GM23248 (cell line): ENCODE results near the gene CDCA8. TPM values are rescaled to one million over a fixed set of nuclear protein-coding genes. Genes with fewer than 3 reads are reported as not detected.

Experiments used
- DNase-seq: peaks from one replicate; pipeline ENCODE4 v3.0.0-alpha.2; 2015
- H2AFZ ChIP-seq: fragments of 200-600 bp; sonication (generic); 2 replicates; pipeline ENCODE4 v1.6.1; 2016; ENCODE audit warnings: antibody characterized with exemption
- H3F3A ChIP-seq: fragments of 200-600 bp; sonication (generic); 2 replicates; pipeline ENCODE4 v1.6.1; 2016; ENCODE audit warnings: mild to moderate bottlenecking, antibody characterized with exemption, mixed run types; ENCODE audit not compliant: insufficient read depth
- H3K27ac ChIP-seq: fragments of 200-600 bp; sonication (generic); 2 replicates; pipeline ENCODE4 v1.5.1; 2016; ENCODE audit warnings: mild to moderate bottlenecking
- H3K27me3 ChIP-seq: fragments of 200-600 bp; sonication (generic); replicated peaks from 2 replicates; pipeline ENCODE4 v1.6.1; 2016; ENCODE audit warnings: mild to moderate bottlenecking; ENCODE audit not compliant: insufficient read depth
- H3K36me3 ChIP-seq: fragments of 200-600 bp; sonication (generic); 2 replicates; pipeline ENCODE4 v1.6.1; 2016; ENCODE audit warnings: low read depth, mild to moderate bottlenecking
- H3K4me1 ChIP-seq: fragments of 200-600 bp; sonication (generic); 2 replicates; pipeline ENCODE4 v1.6.1; 2016; ENCODE audit warnings: mild to moderate bottlenecking; ENCODE audit not compliant: insufficient read depth
- H3K4me2 ChIP-seq: fragments of 200-600 bp; sonication (generic); one replicate; pipeline ENCODE4 v1.6.1; 2016; ENCODE audit warnings: mild to moderate bottlenecking; ENCODE audit not compliant: unreplicated experiment
- H3K4me3 ChIP-seq: fragments of 200-600 bp; sonication (generic); 2 replicates; pipeline ENCODE4 v1.5.1; 2016; ENCODE audit warnings: mild to moderate bottlenecking
- H3K79me2 ChIP-seq: fragments of 200-600 bp; sonication (generic); 2 replicates; pipeline ENCODE4 v1.6.1; 2016; ENCODE audit warnings: mild to moderate bottlenecking; ENCODE audit not compliant: insufficient read depth
- H3K9ac ChIP-seq: fragments of 200-600 bp; sonication (generic); 2 replicates; pipeline ENCODE4 v1.6.1; 2016; ENCODE audit warnings: mild to moderate bottlenecking
- H3K9me2 ChIP-seq: fragments of 200-600 bp; sonication (generic); 2 replicates; pipeline ENCODE4 v1.6.1; 2016; ENCODE audit warnings: mixed run types, mild to moderate bottlenecking, moderate library complexity; ENCODE audit not compliant: insufficient read depth
- H3K9me3 ChIP-seq: fragments of 200-600 bp; sonication (generic); one replicate; pipeline ENCODE4 v1.6.1; 2017; ENCODE audit warnings: low read depth
- H4K20me1 ChIP-seq: fragments of 200-600 bp; sonication (generic); 2 replicates; pipeline ENCODE4 v1.6.0; 2016; ENCODE audit not compliant: insufficient read depth
- EZH2 ChIP-seq: fragments of 200-600 bp; sonication (generic); IDR thresholded peaks from 2 replicates; pipeline ENCODE4 v1.6.1; 2018; ENCODE audit warnings: antibody characterized with exemption, mild to moderate bottlenecking; ENCODE audit not compliant: insufficient read depth, poor library complexity, severe bottlenecking
- EZH2phosphoT487 ChIP-seq: fragments of 200-600 bp; sonication (generic); IDR thresholded peaks from 2 replicates; pipeline ENCODE4 v1.6.1; 2018; ENCODE audit warnings: antibody characterized with exemption, moderate library complexity, mild to moderate bottlenecking, low read depth; ENCODE audit not compliant: insufficient read depth
- WGBS, 2 experiments: methylation state at CpG; one replicate each; pipeline ENCODE4 v1.1.6; 2015 to 2017; ENCODE audit warnings: low lambda C conversion rate in 2 of 2, low coverage in 1 of 2; ENCODE audit errors: missing lambda C conversion rate in 2 of 2; 5-methylcytosine and 5-hydroxymethylcytosine counted together
- in situ Hi-C: fragments of 300-500 bp; cut with MboI; formaldehyde crosslinking; loops from 2 replicates; pipeline ENCODE4 v1.15.0; 2020
- polyA plus RNA-seq: library from polyadenylated mRNA; unstranded; fragments of >200 nt; fragmentation: Nextera tagmentation; extraction: Ambion mirVana; gene quantifications from 2 replicates; pipeline ENCODE4 v1.2.1, GENCODE V29; 2016
- total RNA-seq: library from RNA; depleted of rRNA; stranded (reverse); fragments of >200 nt; shearing (Covaris generic); gene quantifications from 2 replicates; pipeline ENCODE4 v1.2.3, GENCODE V29; 2014

CDCA8 gene
- total and polyA plus RNA-seq, 2 experiments from 2014 or later: 4.4 to 15.4 TPM

DNA sequence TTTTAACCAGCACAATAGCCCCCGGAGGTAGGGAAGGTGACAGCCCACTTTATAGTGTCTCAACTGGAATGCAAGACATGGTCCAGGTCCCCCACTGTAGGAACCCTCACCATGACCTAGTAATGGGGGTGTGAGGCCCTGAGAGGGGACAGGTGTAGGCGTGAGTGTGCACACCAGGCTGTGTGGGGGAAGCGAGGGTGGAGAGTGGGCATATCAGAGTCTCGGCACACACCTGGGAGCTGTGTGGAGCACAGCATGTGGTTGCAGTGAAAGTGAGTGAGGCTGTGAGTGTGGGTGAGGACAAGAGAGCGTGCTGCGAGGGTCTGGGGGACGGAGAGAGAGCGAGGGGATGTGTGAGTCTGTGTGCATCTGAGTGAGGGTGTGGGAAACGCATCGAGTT lies 40.5 kb upstream of the CDCA8 start:
- no peak for DNase-seq
- Histone ChIP-seq H3K4me3 (no peak overlapping the region), H3K9me2 (no peaks in the 10 kb centered on the region), H3K27me3 (no peaks in the 10 kb centered on the region), H3K4me2 (no peak overlapping the region), H3K27ac (no peak overlapping the region), H2AFZ (no peak overlapping the region), H3K36me3 (no peaks in the 10 kb centered on the region), H4K20me1 (no peaks in the 10 kb centered on the region), H3K4me1 (no peaks in the 10 kb centered on the region), H3K9ac (no peak overlapping the region), H3K9me3 (no peaks in the 10 kb centered on the region), H3F3A (no peaks in the 10 kb centered on the region), H3K79me2 (no peaks in the 10 kb centered on the region)
- in situ Hi-C loops: no loop called here
- 28 to 36% methylated on average over 8 to 10 of the region's 10 CpGs for WGBS, 2 experiments
- TF ChIP-seq EZH2 (no peak), EZH2phosphoT487 (no peak)

DNA sequence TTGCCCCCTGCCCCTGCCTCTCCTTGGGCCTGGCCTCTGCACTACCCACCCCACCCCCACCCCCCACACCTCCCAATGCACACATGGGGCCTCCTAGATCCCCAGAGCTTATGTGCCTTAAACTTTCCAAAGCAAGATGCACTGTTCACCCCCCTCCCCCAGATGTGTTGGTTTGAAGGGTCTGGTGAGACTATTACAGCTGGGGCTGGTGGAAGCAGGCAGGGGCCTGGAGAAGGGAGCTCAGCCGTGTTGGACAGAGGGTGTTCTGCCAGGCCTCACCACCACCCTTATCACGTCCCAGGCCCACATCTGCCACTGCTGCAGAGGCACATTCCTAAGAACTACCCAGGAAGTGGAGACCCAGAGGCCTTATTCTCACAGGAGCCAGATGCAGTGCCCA lies 39.3 kb upstream of the CDCA8 start:
- TF ChIP-seq EZH2 (no peak), EZH2phosphoT487 (no peak)
- H3K4me3 ChIP-seq: no peak overlapping the region
- H3K9me3 ChIP-seq: no peaks in the 10 kb centered on the region
- 36 to 51% methylated on average over 2 of the region's 2 CpGs for WGBS, 2 experiments
- no peaks in the 10 kb centered on the region for H3K27me3 ChIP-seq
- no peaks in the 10 kb centered on the region for H4K20me1 ChIP-seq
- in situ Hi-C loops: no loop called here
- H3F3A ChIP-seq: no peaks in the 10 kb centered on the region
- H2AFZ ChIP-seq: no peak overlapping the region
- H3K4me1 ChIP-seq: no peaks in the 10 kb centered on the region
- no peaks in the 10 kb centered on the region for H3K79me2 ChIP-seq
- H3K4me2 ChIP-seq: no peak overlapping the region
- no peak for DNase-seq
- no peak overlapping the region for H3K27ac ChIP-seq
- H3K9ac ChIP-seq: no peak overlapping the region
- H3K36me3 ChIP-seq: no peaks in the 10 kb centered on the region
- no peaks in the 10 kb centered on the region for H3K9me2 ChIP-seq

DNA sequence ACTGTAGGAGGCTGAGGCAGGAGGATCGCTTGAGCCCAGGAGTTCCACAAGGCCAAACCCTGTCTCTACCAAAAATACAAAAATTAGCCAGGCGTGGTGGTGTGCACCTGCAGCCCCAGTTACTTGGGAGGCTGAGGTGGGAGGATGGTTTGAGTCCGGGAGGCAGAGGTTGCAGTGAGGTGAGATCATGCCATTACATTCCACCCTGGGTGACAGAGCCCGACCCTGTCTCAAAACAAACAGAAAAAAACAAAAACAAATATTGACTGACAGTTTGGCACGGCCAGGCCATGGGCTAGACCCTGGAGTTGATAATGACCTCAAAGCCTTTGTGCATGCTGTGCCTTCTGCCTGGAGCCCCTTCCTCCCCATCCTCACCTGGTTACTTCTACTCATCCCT lies 38.4 kb upstream of the CDCA8 start:
- DNase-seq: no peak
- no peaks in the 10 kb centered on the region for H3K4me1 ChIP-seq
- WGBS, 2 experiments: 71 to 75% methylated on average over 5 of the region's 5 CpGs
- H4K20me1 ChIP-seq: no peaks in the 10 kb centered on the region
- no peak overlapping the region for H3K27ac ChIP-seq
- H3K4me2 ChIP-seq: no peak overlapping the region
- H3K79me2 ChIP-seq: no peaks in the 10 kb centered on the region
- H3K9me3 ChIP-seq: no peaks in the 10 kb centered on the region
- no peak overlapping the region for H2AFZ ChIP-seq
- in situ Hi-C loops: no loop called here
- no peak overlapping the region for H3K4me3 ChIP-seq
- H3K27me3 ChIP-seq: no peaks in the 10 kb centered on the region
- H3K9ac ChIP-seq: no peak overlapping the region
- no peak for TF ChIP-seq EZH2phosphoT487
- no peak for TF ChIP-seq EZH2
- no peaks in the 10 kb centered on the region for H3K36me3 ChIP-seq
- H3K9me2 ChIP-seq: no peaks in the 10 kb centered on the region
- no peaks in the 10 kb centered on the region for H3F3A ChIP-seq

DNA sequence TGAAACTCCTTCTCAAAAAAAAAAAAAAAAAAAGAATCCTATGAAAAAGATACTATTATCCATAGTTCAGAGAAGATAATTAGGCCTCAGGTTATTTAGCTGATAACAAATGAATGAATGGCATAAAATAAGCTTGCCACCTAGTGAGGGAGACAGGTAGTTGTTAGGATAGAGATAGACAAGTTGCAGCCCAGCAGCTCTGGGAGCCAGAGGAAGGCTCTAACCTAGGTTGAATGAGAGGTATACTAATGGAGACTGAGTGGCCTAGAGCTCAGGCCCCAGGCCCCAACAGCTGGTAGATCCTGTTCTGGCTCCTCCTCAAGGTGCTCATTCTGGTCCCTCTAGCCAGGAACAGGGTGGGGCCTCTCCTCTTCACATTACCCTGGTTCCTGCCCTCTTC lies 37.0 kb upstream of the CDCA8 start:
- TF ChIP-seq EZH2phosphoT487 (no peak), EZH2 (no peak)
- H3K79me2 ChIP-seq: no peaks in the 10 kb centered on the region
- H2AFZ ChIP-seq: no peak overlapping the region
- no peak for DNase-seq
- H3K4me3 ChIP-seq: no peak overlapping the region
- no peak overlapping the region for H3K27ac ChIP-seq
- H4K20me1 ChIP-seq: no peaks in the 10 kb centered on the region
- no peaks in the 10 kb centered on the region for H3K36me3 ChIP-seq
- H3K9me2 ChIP-seq: no peaks in the 10 kb centered on the region
- no peak overlapping the region for H3K4me2 ChIP-seq
- H3F3A ChIP-seq: no peaks in the 10 kb centered on the region
- H3K27me3 ChIP-seq: no peaks in the 10 kb centered on the region
- H3K9me3 ChIP-seq: no peaks in the 10 kb centered on the region
- H3K9ac ChIP-seq: no peak overlapping the region
- no peaks in the 10 kb centered on the region for H3K4me1 ChIP-seq
- in situ Hi-C loops: no loop called here

DNA sequence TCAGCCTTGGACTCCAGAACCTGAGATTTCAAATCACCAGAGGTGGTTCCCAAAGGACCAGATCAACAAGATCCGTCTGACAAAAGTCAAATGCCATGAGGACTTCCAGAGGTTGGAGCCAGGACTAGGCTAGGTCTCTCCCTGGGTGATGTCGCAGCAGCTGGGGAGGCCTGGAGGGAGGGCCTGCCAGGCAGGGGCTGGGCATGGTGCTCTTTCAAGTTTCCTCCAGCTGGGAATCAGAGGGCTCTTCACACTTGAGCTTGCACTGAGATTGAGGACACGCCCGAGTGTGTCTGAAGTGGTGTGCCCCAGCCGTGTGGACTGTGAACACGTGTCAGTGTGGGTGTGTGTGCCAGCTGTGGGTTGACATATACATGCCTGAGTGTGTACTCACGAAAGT lies 36.3 kb upstream of the CDCA8 start:
- Histone ChIP-seq H3K4me1 (no peaks in the 10 kb centered on the region), H2AFZ (no peak overlapping the region), H3K36me3 (no peaks in the 10 kb centered on the region), H3K9ac (no peak overlapping the region), H3K27ac (no peak overlapping the region), H3K4me2 (no peak overlapping the region), H3F3A (no peaks in the 10 kb centered on the region), H3K27me3 (no peaks in the 10 kb centered on the region), H3K9me3 (no peaks in the 10 kb centered on the region), H3K9me2 (no peaks in the 10 kb centered on the region), H3K4me3 (no peak overlapping the region), H4K20me1 (no peaks in the 10 kb centered on the region), H3K79me2 (no peaks in the 10 kb centered on the region)
- DNase-seq: no peak
- TF ChIP-seq EZH2phosphoT487 (no peak), EZH2 (no peak)
- WGBS, 2 experiments: 34 to 40% methylated on average over 7 of the region's 7 CpGs
- in situ Hi-C loops: no loop called here
